Measurements from ENCODE around the gene GRAPL.
"Not testable (repeated sequence)": the region's sequence is repeated elsewhere in the genome, so short reads cannot be mapped to it uniquely, and the experiment has no call there.

The GRAPL gene

DNA sequence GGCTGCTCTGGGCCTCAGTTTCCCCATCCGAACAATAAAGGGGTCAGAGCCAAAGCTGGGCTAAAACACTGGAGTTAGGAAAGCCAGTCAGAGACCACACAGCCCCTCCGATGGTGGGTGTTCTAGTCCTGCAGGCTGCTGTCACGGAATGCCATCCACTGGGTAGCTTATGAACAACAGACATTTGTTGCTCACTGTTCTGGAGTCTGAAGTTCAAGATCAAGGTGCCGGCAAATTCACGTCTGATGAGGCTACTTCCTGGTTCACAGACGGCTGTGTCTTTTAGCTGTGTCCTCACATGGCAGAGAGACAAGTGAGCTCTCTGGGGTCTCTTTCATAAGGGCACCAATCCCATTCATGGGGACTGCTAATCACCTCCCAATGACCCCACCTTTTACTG is 9.2 kb downstream of the GRAPL start:
- not testable (repeated sequence) for DNase-seq (ENCODE audit: low read depth, low spot score)

DNA sequence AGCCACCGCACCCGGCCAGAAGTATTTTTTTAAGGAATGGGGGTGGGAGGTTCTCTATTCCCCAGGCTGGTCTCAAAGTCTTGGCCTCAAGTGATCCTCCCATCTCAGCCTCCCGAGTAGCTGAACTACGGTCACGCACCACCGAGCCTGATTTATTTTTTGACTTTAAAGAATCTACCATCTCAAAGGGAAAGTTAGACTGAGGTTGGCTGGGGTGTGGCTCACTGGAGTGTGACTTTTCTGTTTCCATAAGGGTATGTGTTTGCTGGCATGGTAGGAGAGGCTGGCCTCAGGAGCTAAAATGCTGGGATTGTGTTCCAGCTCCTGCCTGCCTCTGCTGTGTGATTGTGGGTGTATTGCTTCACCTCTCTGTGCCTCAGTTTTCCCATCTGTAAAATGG is 10.6 kb downstream of the GRAPL start:
- not testable (repeated sequence) for DNase-seq (ENCODE audit: low read depth, low spot score)

DNA sequence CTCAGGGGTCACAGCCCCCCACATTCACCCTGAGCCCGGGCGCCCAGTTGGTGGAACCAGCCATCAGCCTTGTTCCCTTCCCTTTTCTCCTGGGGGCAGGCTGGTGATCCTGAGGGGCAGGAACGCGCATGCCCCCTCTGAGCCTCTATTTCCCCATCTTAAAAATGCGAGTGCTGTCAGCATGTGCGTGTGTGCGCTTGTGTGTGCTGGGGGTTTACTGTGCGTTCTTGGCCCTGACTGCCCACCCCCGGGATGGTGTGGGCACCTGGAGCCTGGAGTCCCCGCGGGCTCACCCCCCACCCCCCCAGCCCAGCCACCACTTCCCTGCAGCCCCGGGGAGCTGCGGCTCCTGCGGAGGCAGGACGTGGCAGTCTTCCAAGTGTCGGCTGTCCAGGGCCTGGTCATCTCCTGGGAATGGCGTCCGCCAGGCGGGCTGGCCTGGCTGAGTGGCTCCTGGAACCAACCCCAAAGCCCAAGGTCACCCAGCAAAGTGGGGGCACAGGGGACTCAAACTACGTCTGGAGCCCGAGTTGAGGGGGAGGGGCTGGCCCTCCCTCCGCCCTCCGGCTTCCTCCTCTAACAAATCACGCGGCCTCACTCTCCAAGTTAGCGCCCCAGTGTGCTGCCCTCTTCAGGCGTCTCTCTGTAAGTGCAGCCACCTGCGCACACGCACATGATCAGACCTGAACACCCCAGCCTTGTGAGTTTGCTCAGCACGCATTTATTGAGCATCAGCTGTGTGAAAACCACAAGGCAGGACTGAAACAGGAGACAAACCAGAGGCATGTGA is 14.2 kb downstream of the GRAPL start:
- not testable (repeated sequence) for DNase-seq (ENCODE audit: low read depth, low spot score)

DNA sequence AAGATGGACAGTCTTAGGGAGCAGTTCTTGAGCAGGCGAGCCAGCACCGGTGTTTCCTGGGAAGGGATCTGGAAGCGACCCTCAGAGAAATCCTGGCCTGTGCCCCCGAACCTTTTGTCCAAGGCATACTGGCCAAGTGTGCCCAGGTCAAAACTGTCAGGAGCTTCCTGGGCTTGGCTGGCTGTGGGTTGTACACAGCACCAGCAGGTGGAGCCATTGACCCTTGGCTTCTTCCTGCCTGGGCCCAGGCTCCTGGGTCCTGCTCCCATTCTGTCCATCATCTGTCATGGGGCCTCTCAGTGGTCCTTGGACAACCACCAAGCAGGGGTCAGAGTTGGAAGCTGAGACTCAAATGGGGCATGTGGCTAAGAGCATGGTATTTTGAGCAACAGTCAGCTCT is 15.0 kb downstream of the GRAPL start:
- not testable (repeated sequence) for DNase-seq (ENCODE audit: low read depth, low spot score)

DNA sequence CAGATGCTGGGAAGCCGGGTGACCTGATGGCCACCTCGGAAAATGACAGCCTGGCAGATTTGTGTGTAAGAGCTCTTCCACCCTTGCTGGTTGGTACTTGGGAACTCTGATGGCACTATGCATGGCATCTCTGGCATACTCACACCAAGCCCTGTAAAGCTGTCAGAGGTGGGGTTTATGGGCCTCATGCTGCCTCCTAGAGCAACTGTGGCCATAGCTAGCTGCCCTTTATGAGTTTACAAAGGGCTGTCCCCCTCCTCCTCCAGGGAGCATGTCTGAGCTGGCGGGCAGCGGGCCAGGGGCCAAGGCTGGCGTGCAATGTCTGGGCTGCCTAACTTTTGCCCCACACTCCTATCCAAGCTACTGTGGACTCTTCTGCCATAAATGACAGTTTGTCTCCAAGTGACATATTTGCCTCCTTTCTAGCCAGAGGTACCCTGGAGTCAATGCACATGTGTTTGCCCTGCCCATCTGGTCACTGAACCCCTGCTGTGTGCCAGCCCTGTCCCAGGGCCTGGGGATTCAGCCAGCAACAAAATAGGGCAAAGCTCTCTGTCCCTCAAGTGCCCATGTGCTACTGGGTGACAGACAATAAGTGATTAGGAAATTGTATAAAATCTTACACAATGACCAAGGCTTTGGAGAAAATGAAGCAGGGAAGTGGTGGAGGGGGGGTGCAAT is 15.8 kb downstream of the GRAPL start:
- not testable (repeated sequence) for DNase-seq (ENCODE audit: low read depth, low spot score)

DNA sequence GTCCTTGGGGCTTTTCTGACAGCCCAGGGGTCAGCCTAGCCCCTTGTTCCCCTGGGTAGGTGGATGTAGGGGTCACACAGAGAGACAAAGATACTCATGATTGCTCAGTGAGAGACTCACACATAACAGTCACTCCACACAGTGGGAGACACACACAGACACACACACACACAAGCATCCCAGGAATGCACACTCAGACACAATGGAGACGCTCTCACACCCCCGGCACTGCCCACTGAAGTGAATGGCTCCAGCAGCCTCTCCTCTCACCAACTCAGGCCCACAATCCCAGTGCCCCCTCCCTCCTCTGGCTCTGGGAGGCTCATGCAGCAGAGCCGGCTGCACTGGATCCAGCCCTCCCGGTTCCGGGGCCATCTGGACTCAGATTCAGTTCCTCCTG is 17.0 kb downstream of the GRAPL start:
- not testable (repeated sequence) for DNase-seq (ENCODE audit: low read depth, low spot score)

DNA sequence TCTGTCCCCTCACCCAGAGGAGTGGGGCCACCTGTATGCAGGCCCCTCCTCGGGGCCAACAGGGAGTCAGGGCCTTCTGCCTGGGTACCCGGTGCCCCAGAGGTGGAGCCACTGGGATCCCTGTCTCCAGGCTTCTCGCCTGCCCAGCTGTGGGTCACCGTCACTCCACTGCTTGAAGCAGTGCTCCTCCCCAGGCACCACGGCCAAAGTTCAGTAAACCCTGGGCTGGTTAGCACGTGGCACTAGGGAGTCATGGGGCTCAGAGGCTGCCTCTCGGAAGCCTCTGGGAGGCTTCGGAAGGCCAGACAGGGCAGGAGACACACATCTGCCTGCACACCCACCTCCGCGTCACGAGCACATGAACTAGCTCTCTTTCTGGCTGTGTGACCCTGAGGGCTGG is 18.1 kb downstream of the GRAPL start:
- not testable (repeated sequence) for DNase-seq (ENCODE audit: low read depth, low spot score)

DNA sequence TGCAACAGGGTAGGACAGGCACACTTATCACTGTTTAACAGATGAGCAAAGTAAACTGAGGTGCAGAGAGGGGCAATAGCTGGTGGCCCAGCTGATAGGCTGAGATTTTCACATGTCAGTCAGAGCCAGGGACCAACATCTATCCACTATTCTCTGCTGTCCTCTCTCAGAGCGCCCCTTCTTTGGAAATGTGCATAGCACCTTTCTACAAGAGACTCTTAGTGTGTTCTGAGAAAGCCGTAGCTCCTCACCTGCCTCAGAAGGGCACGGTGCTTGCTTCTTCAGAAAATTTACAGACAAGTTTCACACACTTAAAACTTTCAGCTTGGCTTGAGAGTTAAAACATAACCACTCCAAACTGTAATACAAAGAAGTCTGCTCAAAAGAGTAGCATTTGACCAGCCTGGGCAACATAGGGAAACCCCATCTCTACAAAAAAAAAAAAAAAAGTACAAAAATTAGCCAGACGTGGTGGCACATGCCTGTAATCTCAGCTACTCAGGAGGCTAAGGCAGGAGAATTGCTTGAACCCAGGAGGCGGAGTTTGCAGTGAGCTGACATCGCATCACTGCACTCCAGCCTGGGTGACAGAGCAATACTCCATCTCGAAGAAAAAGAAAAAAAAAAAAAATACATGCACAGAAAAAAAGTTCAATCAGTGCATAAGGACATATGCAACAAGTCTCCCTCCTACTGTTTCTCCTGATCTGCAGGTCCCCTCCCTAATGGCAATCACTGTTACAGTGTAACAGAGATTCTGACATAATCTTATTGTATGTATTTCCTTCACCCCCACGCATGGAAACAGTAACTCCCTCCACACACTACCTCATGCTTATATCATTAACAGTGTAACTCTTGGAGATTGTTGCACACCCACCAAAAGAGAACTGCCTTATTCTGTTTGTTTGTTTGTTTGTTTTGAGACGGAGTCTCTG is 23.6 kb downstream of the GRAPL start:
- DNase-seq (ENCODE audit: low read depth, low spot score): not testable (repeated sequence)

DNA sequence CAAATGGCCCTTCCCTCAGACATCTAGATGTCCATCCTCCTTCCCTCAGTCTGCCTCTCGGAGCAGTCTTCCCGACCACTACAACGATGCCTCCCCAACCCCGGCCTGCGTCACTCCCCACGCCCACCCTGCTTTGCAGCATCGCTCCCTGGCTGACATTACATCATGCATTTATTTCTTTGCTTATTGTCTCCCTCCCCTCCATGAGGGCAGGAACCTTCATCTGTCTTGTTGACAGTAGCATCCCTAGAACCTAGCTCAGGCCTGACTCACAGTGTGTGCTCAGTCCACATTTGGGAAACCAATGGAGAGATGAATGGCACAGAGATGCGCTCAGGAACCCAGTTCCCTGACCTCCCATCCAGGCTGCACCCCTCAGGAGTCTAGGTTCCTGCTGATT is 30.2 kb downstream of the GRAPL start:
- not testable (repeated sequence) for DNase-seq (ENCODE audit: low read depth, low spot score)

DNA sequence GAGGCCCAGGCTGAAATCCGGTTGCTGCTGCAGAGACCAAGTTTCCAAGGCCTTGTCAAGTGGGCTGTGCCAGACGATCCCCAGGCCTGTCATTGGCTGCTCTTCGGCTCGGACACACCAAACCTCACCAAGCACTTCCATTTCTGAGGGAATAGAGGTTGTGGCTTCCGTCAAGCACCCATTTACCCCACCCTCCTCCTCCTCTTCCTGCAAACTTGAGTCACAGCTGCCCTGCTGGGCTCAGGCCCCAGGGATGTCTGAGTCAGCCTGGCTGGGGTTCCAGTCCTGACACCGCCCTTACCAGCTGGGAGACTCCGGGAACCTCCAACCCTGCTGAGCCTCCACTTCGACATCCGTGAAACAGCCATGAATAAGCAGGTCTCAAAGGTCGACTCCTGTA is 31.1 kb downstream of the GRAPL start:
- DNase-seq (ENCODE audit: low read depth, low spot score): not testable (repeated sequence)

DNA sequence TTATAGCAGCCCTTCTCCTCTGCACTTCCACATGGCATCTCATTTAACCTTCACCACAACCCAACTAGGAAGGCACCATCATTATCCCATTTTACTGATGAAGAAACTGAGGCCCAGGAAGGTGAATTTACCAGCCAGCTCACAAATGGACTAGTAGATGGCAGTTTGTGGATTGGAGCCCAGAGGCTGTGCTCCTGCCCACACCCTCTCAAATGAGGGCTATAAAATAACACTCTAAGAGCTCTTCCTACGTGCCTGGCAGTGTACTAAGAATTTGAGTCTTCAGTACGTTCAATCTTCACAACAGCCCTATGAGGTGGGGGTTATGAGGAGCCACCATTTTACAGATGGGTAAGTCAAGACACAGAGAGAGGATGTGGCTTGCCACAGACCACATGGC is 31.5 kb downstream of the GRAPL start:
- DNase-seq (ENCODE audit: low read depth, low spot score): not testable (repeated sequence)

DNA sequence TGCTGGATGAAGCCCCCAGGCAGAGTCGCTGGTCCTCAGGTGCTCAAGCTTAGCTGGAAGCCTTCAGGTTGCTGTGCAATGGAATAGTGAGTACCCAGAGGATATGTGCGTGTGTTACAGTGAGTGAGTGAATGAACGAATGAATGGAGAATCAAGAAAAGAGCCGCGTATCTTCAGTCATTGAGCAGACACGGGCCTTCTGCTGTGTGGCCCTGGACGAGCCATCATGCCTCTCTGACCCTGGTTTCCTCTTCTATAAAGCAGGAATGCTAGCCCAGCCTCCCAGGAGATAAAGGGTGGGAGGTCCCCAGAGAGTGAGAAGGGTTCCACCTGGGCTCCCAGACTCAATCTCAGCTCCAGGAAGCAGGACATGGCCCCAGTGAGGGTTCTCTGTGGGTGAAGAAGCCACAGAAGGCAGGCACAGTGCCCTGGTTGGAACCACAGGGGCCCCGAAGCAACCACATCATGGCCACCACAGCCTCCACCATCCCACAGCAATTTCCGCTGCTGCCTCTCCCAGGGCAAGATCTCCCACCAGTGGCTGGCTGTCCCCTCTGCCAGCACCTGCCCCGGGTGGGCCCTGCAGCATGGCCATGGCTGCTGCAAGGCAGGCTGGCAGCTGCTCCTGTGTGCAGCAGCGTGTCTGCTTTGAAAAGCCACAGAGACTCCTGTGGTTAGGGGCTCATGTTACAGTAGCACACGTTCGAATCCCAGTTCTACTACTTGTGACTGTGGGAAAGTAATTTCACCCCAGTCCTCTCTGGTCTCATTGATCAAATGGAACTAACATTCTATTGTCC is 34.1 kb downstream of the GRAPL start:
- DNase-seq (ENCODE audit: low read depth, low spot score): not testable (repeated sequence)

DNA sequence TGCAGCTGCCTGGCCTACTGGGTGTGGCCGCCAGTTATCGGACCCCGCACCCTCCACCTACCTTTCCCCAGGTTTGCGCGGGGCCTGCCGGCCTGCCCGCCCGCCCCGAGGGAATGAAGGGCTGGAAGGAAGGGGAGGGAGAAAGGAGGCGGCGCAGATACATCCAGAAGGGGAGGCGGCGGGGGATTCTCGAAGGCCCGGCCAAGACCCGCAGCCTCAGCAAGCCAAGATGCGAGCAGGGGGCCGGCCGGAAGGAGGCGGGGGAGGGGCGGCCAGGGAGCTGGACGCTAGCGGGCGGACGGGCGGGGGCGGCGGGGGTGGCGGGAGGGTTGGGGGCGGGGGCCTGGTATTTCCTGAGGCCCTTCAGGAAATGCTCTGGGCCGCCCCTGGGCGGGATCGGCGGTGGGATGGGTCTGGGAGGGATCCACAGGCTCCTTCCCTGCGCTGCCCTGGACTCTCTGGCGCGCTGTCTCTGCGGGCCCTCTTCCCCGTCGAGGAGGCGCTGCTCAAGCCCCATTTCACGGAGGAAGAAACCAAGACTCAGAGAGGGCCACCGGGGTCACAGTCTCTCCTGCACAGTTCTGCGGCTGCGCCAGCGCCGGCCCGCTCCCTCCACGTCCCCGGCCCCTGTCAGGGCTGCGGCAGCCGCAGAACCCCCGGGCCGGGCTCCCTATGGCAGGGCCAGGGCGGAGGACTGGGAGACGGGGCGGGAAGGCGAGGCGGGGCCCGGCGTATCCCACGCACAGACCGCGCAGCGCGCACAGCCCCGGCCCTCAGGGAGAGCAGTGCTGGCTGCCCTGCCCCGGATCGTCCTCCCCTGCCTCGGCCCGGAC is 35.2 kb downstream of the GRAPL start:
- not testable (repeated sequence) for DNase-seq (ENCODE audit: low read depth, low spot score)

DNA sequence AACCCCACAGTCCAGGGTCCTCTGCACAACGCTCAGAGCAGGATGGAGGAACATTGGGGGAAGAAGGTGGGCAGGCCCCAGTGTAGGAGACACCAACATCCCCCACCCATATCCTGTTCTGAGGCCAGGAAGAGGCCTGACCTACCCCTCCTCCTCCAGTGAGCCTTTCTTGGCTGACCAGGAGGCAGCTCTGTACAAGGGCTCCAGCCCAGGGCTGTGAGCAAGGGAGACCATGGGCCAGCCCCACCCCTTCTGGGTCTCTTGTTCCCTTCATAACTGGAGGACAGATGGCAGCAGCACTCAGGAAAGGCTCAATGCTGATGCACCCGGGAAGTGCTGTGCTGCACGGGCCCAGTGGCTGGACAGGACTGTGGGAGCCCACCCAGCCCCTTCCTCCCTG is 47.0 kb downstream of the GRAPL start:
- DNase-seq (ENCODE audit: low read depth, low spot score): not testable (repeated sequence)

DNA sequence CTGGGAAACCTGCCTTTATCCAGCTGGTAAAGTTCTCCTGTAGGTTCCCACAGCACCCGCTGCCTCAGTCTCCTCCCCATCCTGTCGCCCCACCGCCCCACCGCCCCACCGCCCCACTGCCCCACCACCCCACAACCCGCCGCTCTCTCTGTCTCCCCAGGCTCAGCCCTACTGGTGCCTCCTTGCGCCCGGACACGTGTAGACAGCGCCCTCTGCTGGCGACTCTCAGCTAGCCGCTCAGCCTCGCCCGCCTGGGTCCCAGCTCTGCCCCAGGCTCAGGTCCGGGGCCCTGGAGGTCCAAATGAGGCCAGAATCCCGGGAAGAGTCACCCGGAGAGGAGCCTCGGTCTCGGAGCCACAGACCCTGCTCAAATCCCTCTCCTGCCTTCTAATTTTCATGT is 48.0 kb downstream of the GRAPL start:
- DNase-seq (ENCODE audit: low read depth, low spot score): not testable (repeated sequence)

DNA sequence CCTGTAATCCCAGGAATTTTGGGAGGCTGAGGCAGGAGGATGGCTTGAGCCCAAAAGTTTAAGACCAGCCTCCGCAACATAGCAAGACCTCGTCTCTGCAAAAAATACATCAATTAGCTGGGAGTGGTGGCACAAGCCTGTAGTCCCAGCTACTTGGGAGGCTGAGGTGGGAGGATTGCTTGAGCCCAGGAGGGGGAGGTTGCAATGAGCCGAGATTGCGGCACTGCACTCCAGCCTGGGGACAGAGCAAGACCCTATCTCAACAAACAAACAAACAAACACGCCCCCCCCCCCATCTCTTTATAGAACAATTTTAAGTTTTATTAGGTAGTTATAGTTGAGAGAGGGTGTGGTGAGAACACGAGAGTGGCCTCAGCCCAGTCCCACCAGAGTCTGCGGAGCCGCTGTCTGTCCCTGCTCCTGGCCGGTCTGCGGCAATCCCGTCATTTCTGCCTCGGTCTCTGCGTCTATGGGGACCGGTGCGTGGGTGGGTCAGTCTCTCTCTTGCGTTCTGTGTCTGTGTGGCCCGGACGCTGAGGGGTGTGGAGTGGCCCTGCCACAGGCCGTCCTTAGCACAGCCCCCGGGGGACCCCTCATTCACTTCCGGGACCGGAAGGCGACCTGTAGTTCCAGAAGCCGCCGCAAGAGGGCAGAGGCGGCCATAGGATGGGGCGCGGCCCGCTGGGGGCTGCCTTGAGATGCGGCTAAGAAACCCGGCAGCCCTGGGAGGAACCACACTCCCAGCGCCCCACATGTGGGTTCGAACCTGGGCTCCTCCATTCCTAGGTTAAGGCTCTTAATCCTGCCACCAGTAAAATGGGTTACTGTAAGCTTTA is 53.9 kb downstream of the GRAPL start:
- not testable (repeated sequence) for DNase-seq (ENCODE audit: low read depth, low spot score)

DNA sequence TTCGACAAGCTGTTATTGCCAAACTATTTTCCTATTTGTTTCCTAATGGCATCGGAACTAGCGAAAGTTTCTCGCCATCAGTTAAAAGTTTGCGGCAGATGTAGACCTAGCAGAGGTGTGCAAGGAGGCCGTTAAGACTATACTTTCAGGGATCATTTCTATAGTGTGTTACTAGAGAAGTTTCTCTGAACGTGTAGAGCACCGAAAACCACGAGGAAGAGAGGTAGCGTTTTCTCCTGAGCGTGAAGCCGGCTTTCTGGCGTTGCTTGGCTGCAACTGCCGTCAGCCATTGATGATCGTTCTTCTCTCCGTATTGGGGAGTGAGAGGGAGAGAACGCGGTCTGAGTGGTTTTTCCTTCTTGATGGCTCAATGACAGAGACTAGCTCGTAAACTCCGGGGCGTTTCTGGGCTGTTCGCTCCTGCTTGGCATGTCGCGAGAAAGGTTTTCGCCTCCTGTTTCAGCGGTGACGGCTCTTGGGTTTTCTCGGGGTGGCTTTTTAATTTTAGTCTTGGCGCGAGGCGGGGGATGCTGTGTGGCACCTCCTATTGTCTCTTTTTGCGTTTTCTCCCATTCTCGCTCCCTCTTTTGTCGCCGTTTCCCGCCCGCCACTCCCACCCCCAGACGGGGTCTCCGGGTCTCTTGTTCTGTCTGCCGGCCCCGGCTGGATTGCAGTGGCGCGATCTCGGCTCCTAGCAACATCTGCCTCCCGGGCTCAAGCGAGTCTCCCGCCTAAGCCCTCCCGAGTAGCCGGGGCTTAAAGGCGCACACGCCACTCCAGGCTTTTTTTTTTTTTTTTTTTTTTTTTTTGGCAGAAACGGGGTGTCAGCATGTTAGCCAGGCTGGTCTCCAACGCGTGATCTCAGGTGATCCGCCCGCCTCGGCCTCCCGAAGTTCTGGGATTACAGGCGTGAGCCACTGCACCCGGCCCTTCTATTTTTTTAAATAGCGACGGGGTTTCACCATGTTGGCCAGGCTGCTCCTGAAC is 60.8 kb downstream of the GRAPL start:
- DNase-seq (ENCODE audit: low read depth, low spot score): not testable (repeated sequence)

Data from ELF-1 (cell line).